KBM-7 (cell line): ENCODE results near the gene CBARP.

Source experiments
- DNase-seq: peaks from one replicate; pipeline ENCODE4 v3.0.0-alpha.2; 2015
- in situ Hi-C: fragments of 300-500 bp; cut with MboI; formaldehyde crosslinking; loops from 2 replicates; pipeline ENCODE4 v1.14.3; 2020; ENCODE audit warnings: low sequenced_read_pairs, low pct_unique_long_range_greater_than_20kb, mixed read lengths

The CBARP gene

GRCh38 chr19:1245494-1246264 is 7.9 kb upstream of the CBARP start:
- in situ Hi-C loops: no loop called here

GRCh38 chr19:1244693-1245451 is 7.1 kb upstream of the CBARP start:
- DNase-seq: no peak
- in situ Hi-C loops: no loop called here

More at GRCh38 chr19:1245494-1246264, 7.9 kb upstream of the CBARP start:
- no peak for DNase-seq

- DNase-seq: peak; percentile 81
- in situ Hi-C loops: no loop called here
Observed at GRCh38 chr19:1243768-1244692, 6.2 kb upstream of the CBARP start.

- peak; percentile 93 for DNase-seq
- in situ Hi-C loops: no loop called here
Observed at GRCh38 chr19:1241417-1242095, 3.8 kb upstream of the CBARP start, which contains the start of gene ATP5F1D. Gene ATP5F1D, plus strand, starts transcription at chr19:1241751. Its CDS starts 100 bp downstream, at chr19:1241851.

GRCh38 chr19:1240925-1241324 is 3.1 kb upstream of the CBARP start:
- in situ Hi-C loops: no loop called here

GRCh38 chr19:1239796-1240737 is 2.3 kb upstream of the CBARP start:
- in situ Hi-C loops: no loop called here
- peak; percentile 93 for DNase-seq

More at GRCh38 chr19:1240925-1241324, 3.1 kb upstream of the CBARP start:
- no peak for DNase-seq

GRCh38 chr19:1239420-1239795 is 1.6 kb upstream of the CBARP start:
- in situ Hi-C loops: no loop called here

GRCh38 chr19:1238369-1239303 is 831 bp upstream of the CBARP start:
- DNase-seq: no peak
- in situ Hi-C loops: no loop called here

More at GRCh38 chr19:1239420-1239795, 1.6 kb upstream of the CBARP start:
- no peak for DNase-seq

- in situ Hi-C loops: no loop called here
- no peak for DNase-seq
Observed at GRCh38 chr19:1237027-1237659, 662 bp downstream of the CBARP start.

- in situ Hi-C loops: no loop called here
- no peak for DNase-seq
Observed at GRCh38 chr19:1236576-1236975, 1.2 kb downstream of the CBARP start.

GRCh38 chr19:1235625-1236538 is 1.9 kb downstream of the CBARP start:
- DNase-seq: no peak
- in situ Hi-C loops: no loop called here

GRCh38 chr19:1234955-1235380 is 2.8 kb downstream of the CBARP start:
- no peak for DNase-seq
- in situ Hi-C loops: no loop called here

- in situ Hi-C loops: no loop called here
- no peak for DNase-seq
Observed at GRCh38 chr19:1234051-1234954, 3.5 kb downstream of the CBARP start.

- in situ Hi-C loops: no loop called here
- DNase-seq: no peak
Observed at GRCh38 chr19:1233115-1233667, 4.6 kb downstream of the CBARP start.
